NCI-H128 (cell line): Measurements from ENCODE around the gene TSFM.

Experiments used
- DNase-seq: peaks from one replicate; lab custom pipeline; 2025; ENCODE audit not compliant: unreplicated experiment; lab: John Stamatoyannopoulos, UW

The TSFM gene

GRCh38 chr12:57745485-57745881, 37.1 kb upstream of the TSFM start:
- no peak for DNase-seq

GRCh38 chr12:57746025-57746424, 36.6 kb upstream of the TSFM start:
- no peak for DNase-seq

GRCh38 chr12:57749061-57749460, 33.5 kb upstream of the TSFM start:
- no peak for DNase-seq

GRCh38 chr12:57750561-57751431, 31.8 kb upstream of the TSFM start:
- no peak for DNase-seq

- no peak for DNase-seq
Measured at GRCh38 chr12:57751432-57751787, 31.2 kb upstream of the TSFM start.

- DNase-seq: peak; percentile 98
Measured at GRCh38 chr12:57751788-57752667, 30.6 kb upstream of the TSFM start, which contains the start of gene CDK4. CDK4 (minus strand) TSS chr12:57752310; CDS start chr12:57751717, 593 bp downstream.

- DNase-seq: no peak
Measured at GRCh38 chr12:57752668-57753000, 30.0 kb upstream of the TSFM start.

GRCh38 chr12:57753756-57754337, 28.7 kb upstream of the TSFM start:
- no peak for DNase-seq

GRCh38 chr12:57754411-57755193, 28.0 kb upstream of the TSFM start, which contains the start of gene MARCHF9:
MARCHF9 (plus strand) TSS chr12:57755103; CDS start chr12:57755529, 426 bp downstream.
- peak; percentile 80 for DNase-seq

GRCh38 chr12:57755194-57755453, 27.5 kb upstream of the TSFM start:
- no peak for DNase-seq

- no peak for DNase-seq
Measured at GRCh38 chr12:57755454-57756372, 26.9 kb upstream of the TSFM start.

GRCh38 chr12:57756406-57757341, 25.9 kb upstream of the TSFM start:
- DNase-seq: no peak

- no peak for DNase-seq
Measured at GRCh38 chr12:57757771-57758170, 24.8 kb upstream of the TSFM start.

- no peak for DNase-seq
Measured at GRCh38 chr12:57758552-57759359, 23.8 kb upstream of the TSFM start.

- no peak for DNase-seq
Measured at GRCh38 chr12:57759360-57759980, 23.1 kb upstream of the TSFM start.

- DNase-seq: no peak
Measured at GRCh38 chr12:57760347-57760982, 22.1 kb upstream of the TSFM start.

GRCh38 chr12:57761391-57761998, 21.1 kb upstream of the TSFM start:
- no peak for DNase-seq
